Stimulated activated naive CD8-positive, alpha-beta T cell treated with anti-CD3 and anti-CD28 coated beads, Interleukin-15, Interleukin-2, amounts not matched to agents 100 ng/mL and 50 ng/mL, for 24 hours (primary cell): ENCODE measurements around the gene ADGRG1.

Source experiments
- H3K27ac Mint-ChIP-seq: one replicate; pipeline ENCODE4 v1.8.0; 2021; ENCODE audit warnings: mild to moderate bottlenecking, mixed read lengths
- H3K27me3 Mint-ChIP-seq: one replicate; pipeline ENCODE4 v1.8.0; 2021; ENCODE audit warnings: mixed read lengths
- H3K36me3 Mint-ChIP-seq: one replicate; pipeline ENCODE4 v1.8.0; 2021; ENCODE audit warnings: low read depth, mixed read lengths
- H3K4me1 Mint-ChIP-seq: one replicate; pipeline ENCODE4 v1.8.0; 2021; ENCODE audit warnings: low read depth, mixed read lengths
- H3K4me3 Mint-ChIP-seq: one replicate; pipeline ENCODE4 v1.8.0; 2021; ENCODE audit warnings: mild to moderate bottlenecking, mixed read lengths
- H3K9me3 Mint-ChIP-seq: one replicate; pipeline ENCODE4 v1.8.0; 2021; ENCODE audit warnings: mixed read lengths

Gene ADGRG1

DNA sequence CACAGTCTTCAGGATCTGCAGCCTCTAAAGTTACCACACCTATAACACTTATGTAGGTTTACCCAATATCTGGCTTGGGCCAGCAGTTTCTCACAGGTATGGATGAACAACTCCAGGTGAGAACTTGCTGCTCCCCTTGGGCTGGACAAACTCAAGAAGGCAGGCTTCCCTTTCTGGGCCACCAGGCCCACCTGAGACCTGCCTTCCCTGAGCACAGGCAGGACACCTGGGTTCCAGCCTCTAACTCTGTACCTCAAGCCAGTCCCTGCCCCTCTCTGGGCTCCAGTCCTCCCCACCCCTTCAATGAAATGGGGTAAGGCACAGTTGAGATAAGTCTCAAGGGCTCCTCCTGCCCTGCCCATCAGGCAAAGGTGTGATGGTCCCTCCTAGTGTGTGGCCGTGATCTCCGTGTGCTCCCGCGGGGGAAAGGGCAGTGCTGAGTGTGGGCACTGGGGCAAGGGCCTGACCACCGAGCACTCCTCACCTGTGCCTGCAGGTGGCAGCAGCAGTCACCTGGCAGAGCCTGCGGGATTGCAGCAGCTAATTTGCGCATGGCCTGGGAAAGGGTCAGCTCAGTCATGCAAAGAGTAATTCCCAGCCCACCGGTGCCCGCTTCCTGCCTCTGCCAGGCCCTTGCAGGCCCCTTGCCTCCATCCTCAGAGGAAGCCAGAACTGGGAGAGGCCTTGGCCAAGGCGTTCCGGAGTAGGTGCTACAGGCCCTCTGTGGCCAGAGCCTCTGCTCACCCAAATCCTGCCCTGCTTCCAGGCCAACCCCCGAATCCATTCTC lies 28.2 kb upstream of the ADGRG1 start:
- Mint-ChIP-seq H3K27ac (no peak overlapping the region), H3K4me1 (peaks cover 61% of the 10 kb centered on the region), H3K4me3 (no peak overlapping the region), H3K36me3 (peaks cover 21% of the 10 kb centered on the region), H3K27me3 (no peaks in the 10 kb centered on the region), H3K9me3 (peaks cover 14% of the 10 kb centered on the region)

DNA sequence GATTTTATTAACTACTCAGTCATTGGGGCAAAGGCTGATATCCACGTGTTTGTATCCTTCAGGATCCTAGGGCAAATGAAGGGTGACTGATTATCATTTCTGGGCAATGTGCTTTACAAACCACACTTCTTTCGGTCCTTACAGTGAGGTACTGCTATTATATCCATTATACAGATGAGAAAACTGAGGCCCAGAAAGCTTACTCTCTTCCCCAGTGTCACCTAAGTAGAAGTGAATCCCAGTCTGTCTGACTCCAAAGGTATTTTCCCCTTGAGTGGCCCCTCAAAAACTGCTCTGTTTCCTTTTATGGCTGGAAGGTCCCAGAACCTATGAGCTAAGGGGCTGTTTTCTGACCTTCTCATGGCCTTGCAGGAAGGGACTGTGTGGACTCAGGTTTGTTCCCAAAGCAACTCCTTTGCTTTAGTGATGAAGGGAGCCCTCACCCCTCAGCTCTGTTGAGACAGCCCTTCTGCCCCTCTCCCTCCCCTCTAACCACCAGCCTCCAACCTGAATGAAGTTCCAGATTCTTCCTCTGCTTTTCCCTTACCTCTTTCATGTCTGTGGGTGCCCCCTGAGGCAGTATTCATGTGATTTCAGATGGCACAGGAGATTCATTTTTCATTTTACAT lies 27.4 kb upstream of the ADGRG1 start:
- Mint-ChIP-seq H3K4me3 (peak overlapping the region; percentile 5), H3K9me3 (peaks cover 8% of the 10 kb centered on the region), H3K27ac (peak overlapping the region; percentile 96), H3K27me3 (no peaks in the 10 kb centered on the region), H3K4me1 (peaks cover 62% of the 10 kb centered on the region), H3K36me3 (peaks cover 14% of the 10 kb centered on the region)

DNA sequence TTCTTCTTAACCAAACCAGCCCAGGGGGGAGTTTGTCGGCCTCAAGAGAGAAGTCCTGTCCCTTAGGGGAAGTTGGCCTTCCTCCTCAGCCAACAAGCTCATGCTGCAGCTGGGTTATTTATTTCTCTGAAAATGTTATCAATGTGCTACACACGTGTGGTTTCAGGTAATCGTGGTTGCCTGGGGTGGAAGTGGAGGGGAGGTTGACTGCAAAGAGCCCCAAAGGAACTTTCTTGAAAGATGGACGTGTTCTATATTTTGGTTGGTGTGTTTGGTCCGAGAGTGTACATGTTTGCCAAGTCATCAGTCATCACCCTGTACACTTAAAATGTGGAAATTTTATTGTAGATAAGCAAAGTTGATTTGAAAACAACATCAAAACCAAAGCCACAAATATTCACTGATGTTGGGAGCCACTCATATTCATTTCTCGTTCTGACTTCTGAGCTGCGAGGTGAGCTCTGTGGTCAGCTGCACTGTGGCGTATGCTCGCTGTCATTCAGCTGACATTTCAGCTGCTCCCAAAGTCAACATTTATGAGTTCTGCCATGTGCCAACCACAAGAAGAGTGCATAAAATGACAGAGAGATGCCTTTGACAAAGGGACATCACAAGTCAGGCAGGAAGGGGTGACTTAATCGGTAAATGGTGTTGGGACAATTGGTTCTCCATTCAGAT lies 26.5 kb upstream of the ADGRG1 start:
- Mint-ChIP-seq H3K36me3 (peaks cover 14% of the 10 kb centered on the region), H3K9me3 (peaks cover 8% of the 10 kb centered on the region), H3K4me3 (peak overlapping the region; percentile 58), H3K27me3 (no peaks in the 10 kb centered on the region), H3K4me1 (peaks cover 62% of the 10 kb centered on the region), H3K27ac (peak overlapping the region; percentile 96)

DNA sequence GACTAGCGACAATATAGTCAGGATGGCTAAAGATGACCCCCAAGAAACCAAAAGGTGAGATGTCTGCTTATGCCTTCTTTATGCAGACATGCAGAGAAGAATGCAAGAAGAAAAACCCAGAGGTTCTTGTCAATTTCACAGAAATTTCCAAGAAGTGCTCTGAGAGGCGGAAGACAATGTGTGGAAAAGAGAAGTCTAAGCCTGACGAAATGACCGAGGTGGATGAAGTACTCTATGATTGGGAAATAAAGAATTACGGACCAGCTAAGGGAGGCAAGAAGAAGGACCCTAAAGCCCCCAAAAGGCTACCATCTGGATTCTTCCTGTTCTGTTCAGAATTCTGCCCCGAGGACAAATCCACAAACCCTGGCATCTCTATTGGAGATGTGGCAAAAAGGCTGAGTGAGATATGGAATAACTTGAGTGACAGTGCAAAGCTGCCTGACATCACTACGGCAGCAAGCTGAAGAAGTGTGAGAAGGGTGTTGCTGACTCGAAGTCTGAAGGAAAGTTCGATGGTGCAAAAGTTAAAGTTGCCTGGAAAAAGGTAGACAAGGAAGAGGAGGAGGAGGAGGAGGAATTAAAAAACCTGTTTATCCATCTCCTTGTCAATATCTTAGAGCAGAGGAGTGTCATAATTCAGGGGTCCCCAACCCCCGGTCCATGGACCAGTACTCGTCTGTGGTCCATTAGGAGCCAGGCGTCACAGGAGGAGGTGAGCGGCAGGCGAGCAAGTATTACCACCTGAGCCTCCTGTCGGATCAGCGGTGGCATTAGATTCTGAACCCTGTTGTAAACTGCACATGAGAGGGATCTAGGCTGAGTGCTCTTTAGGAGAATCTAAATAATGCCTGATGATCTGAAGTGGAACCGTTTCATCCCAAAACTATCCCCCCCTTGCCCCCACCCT lies 25.1 kb upstream of the ADGRG1 start:
- H3K36me3 Mint-ChIP-seq, result peaks cover 5% of the 10 kb centered on the region
- H3K9me3 Mint-ChIP-seq, result peaks cover 3% of the 10 kb centered on the region
- H3K27me3 Mint-ChIP-seq, result no peaks in the 10 kb centered on the region
- no peak overlapping the region for H3K4me3 Mint-ChIP-seq
- peak overlapping the region; percentile 24 for H3K27ac Mint-ChIP-seq
- peaks cover 58% of the 10 kb centered on the region for H3K4me1 Mint-ChIP-seq

DNA sequence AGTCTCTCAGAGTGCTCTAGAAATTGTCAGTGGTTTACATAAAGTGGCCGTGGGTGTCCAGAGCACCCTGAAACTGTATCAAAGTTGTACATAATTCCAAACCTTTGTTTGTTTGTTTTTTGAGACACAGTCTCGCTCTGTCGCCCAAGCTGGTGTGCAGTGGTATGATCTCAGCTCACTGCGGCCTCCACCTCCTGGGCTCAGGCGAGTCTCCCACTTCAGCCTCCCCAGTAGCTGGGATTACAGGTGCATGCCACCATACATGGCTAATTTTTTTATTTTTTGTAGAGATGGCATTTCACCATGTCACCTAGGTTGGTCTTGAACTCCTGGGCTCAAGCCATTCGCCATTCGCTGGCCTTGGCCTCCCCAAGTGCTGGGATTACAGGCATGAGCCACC lies 24.3 kb upstream of the ADGRG1 start:
- no peak overlapping the region for H3K27ac Mint-ChIP-seq
- no peaks in the 10 kb centered on the region for H3K36me3 Mint-ChIP-seq
- no peaks in the 10 kb centered on the region for H3K9me3 Mint-ChIP-seq
- peaks cover 63% of the 10 kb centered on the region for H3K4me1 Mint-ChIP-seq
- H3K27me3 Mint-ChIP-seq, result no peaks in the 10 kb centered on the region
- no peak overlapping the region for H3K4me3 Mint-ChIP-seq

DNA sequence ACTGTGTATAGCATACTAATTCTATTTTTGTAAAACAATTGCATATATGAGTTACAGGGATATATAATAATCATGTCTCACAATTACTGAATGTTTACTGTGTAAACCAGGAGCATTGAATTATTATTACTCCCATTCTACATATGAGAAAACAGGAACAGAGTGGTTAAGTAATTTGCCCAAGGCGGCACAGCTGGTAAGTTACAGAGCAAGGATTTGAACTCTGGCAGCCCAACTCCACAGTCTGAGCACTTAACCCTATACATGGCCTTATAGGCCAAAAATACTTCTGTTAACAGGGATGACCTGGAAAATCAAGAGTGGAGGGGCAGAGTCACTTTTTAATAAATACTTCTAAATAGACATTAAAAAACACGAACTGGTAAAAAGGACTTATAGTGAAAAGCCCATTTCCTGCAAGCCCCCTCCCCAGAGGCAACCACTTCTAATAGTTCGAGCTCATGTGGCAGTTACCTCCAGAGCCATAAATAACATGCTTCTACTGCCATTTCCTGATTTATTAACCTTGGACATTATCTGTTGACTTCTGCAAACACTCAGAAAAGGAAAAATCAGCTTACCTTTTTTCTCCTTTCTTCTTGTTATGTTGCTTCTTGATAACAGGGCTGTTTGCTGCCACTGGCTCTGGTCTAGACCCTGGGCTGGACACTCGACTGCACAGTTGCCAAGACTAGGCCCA lies 22.1 kb upstream of the ADGRG1 start:
- Mint-ChIP-seq H3K27me3 (no peaks in the 10 kb centered on the region), H3K27ac (no peak overlapping the region), H3K36me3 (no peaks in the 10 kb centered on the region), H3K9me3 (no peaks in the 10 kb centered on the region), H3K4me3 (no peak overlapping the region), H3K4me1 (peaks cover 66% of the 10 kb centered on the region)

DNA sequence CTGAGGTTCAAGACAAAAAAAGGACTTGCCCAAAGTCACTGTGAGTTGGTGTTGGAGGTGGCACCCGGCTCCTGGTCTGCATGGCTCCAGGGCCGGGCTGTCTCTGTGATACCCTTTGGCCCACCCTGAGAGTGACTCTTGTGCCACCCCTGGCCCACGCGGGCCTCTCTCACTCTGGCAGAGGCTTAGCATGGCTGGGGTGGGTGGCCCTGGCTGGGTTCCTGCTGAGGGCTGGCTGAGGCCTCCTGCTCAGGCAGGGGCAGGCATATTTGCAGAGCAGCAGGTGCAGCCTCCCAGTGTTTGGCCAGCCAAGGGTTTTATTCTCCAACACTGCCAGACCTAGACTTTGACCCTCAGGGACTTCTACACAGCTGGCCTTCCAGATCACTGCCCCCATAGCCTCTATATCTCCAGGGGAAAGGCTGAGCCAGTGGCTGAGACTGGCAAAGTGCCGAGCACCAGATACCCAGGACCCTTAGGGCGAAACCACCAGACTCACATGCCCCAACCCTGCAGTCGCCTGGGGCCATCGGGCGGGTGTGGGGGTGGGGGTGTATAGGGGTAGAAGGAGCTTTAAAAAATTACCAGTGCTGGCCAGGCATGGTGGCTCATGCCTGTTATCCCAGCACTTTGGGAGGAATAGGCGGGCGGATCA lies 21.5 kb upstream of the ADGRG1 start:
- no peaks in the 10 kb centered on the region for H3K36me3 Mint-ChIP-seq
- H3K4me1 Mint-ChIP-seq, result peaks cover 65% of the 10 kb centered on the region
- H3K4me3 Mint-ChIP-seq, result no peak overlapping the region
- H3K27me3 Mint-ChIP-seq, result no peaks in the 10 kb centered on the region
- H3K27ac Mint-ChIP-seq, result no peak overlapping the region
- H3K9me3 Mint-ChIP-seq, result no peaks in the 10 kb centered on the region

DNA sequence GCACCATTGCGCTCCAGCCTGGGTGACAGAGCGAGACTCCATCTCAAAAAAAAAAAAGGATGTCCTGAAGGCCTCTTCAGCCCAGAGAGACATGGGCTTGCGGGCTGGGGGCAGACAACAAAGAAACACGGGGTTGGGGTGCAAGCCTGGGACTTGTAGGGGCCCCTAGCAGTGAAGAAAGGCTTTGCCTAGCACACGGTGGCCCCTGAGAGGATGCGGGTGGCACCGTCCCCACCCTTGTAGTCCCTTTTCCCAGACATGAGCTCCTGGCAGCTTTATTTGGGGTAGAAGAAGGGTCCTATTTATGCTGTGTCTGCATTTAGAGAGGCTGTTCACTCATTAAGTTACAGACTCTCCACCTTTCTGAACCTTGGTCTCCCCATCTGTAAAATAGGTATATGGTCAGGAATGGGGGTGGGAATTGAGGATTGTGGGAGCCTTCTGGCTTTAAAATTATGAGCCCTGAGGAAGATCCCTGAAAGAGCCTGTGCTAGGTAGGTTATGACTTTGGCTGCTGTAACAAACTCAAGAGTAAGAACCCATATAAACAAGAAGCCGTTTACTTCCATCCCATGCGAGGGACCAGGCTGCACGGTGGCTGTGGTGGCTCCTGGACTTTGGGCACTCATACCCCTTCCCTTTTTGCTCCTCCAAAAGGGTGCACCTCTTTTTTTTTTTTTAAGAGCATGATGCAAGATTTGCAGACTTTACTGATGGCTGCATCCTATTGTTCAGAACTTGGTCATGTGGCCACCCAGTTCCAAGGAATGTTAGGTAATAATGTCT lies 20.6 kb upstream of the ADGRG1 start:
- H3K4me1 Mint-ChIP-seq, result peaks cover 61% of the 10 kb centered on the region
- no peak overlapping the region for H3K4me3 Mint-ChIP-seq
- no peaks in the 10 kb centered on the region for H3K27me3 Mint-ChIP-seq
- H3K27ac Mint-ChIP-seq, result peak overlapping the region; percentile 65
- no peaks in the 10 kb centered on the region for H3K36me3 Mint-ChIP-seq
- H3K9me3 Mint-ChIP-seq, result no peaks in the 10 kb centered on the region

DNA sequence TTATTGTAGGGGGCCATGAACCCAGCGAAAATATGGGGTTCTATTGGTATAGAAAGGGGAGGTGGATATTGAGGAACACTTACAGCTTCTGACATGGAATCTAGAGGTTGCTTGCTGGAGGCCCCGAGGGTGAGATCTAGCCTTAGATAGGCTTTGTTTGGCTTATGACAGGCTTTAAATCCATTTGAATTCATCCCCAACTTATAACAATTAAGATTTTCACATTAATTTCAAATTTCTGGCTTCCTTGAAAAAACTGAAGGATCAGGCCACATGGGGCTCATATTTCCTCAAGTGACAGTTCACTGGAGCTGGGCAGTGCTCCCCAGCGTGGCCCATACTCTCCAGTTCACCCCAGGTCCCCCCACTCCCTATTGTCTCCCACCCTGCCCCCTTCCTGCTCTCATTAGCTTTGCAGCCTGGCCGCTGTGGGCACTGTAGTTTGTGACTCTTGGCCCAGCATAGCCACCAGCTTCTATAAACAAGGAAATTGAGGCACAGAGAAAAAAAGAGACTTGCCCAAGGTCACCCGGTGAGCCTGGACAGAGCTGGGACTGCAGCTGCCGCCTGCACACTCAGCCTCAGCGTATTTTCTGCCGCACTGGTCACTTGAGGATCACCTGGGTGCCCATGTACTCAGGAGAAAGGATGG lies 19.8 kb upstream of the ADGRG1 start:
- Mint-ChIP-seq H3K27me3 (no peaks in the 10 kb centered on the region), H3K27ac (peak overlapping the region; percentile 88), H3K4me1 (peaks cover 61% of the 10 kb centered on the region), H3K36me3 (no peaks in the 10 kb centered on the region), H3K9me3 (no peaks in the 10 kb centered on the region), H3K4me3 (no peak overlapping the region)

DNA sequence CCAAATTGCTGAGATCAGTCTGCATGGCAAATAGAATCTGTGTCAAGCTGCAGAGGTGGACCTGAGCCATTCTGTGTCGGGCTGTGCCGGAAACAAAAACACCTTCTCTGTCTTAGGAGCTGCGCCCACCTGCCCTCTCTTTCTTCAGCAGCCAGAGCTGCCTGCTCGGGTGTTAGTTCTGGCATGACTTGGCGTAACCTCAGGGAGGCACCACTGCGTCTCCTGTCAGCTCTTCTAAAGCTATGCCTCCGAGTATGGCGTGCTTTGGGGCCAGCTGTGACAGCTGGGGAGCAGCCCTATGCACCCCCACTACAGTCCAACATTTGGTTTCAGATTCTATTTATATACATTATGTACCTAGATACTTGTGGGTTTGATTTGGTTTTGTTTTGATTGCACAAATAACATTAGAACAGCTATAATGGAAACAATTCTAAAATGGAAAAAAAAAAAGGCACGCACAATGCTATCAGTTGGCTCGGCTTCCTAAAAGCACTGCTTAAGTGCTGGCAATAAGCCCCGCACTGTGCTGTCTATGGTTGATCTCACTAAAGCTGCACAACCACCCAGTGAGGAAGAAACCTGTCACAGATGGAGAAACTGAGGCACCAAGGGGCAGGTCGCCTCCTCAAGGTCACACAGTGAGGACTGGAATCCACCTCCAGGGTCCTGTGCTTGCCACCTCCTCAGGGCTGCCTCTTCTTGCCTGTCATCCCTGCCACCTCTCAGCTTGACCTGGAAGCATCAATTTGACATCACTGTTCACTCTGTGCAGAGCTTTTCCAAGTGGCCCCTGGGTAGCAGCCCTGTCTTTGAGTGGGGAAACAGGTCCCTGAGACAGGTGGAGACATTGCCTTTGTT lies 18.7 kb upstream of the ADGRG1 start:
- no peaks in the 10 kb centered on the region for H3K9me3 Mint-ChIP-seq
- H3K27ac Mint-ChIP-seq, result peak overlapping the region; percentile 88
- H3K27me3 Mint-ChIP-seq, result no peaks in the 10 kb centered on the region
- H3K4me1 Mint-ChIP-seq, result peaks cover 72% of the 10 kb centered on the region
- H3K36me3 Mint-ChIP-seq, result no peaks in the 10 kb centered on the region
- H3K4me3 Mint-ChIP-seq, result peak overlapping the region; percentile 66

DNA sequence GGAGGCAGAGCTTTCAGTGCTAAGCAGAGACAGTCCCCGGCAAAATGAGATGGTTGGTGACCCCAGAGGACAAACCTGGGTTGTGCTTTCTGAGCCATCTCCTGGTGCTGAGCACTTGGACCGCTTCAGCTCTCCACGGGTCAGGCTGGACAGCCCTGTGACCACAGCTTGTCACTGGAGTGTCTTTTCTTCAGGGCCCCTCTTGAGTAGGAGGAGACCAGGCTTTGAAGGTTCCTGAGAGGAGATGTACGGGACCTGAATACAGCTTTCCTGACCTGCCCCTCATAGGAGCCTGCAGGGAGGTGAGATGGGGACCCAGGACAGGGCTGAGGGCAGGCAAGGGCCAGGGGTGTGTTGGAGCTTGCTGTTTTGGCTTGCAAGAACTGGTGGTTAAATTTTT lies 17.8 kb upstream of the ADGRG1 start:
- peak overlapping the region; percentile 88 for H3K27ac Mint-ChIP-seq
- H3K4me1 Mint-ChIP-seq, result peaks cover 74% of the 10 kb centered on the region
- H3K9me3 Mint-ChIP-seq, result no peaks in the 10 kb centered on the region
- H3K27me3 Mint-ChIP-seq, result no peaks in the 10 kb centered on the region
- peak overlapping the region; percentile 66 for H3K4me3 Mint-ChIP-seq
- no peaks in the 10 kb centered on the region for H3K36me3 Mint-ChIP-seq

DNA sequence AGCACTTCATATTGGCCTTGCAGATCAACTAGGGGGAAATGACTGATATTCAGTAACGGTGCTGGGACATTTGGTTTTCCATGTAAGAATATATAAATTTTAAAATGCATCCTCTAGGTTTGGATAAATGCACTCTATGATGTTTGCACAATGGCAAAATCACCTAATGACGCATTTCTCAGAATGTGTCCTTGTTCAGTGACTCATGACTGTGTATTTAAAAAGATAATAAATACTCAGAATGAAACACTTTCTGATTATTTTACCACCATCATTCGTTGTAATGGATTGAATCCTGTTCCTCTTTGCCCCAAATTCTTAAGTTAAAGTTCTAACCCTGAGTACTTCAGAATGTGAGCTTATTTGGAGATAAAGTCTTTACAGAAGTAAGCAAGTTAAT lies 17.2 kb upstream of the ADGRG1 start:
- Mint-ChIP-seq H3K36me3 (no peaks in the 10 kb centered on the region), H3K4me1 (peaks cover 80% of the 10 kb centered on the region), H3K27ac (peak overlapping the region; percentile 88), H3K4me3 (peak overlapping the region; percentile 66), H3K27me3 (no peaks in the 10 kb centered on the region), H3K9me3 (no peaks in the 10 kb centered on the region)
